CD4-positive, CD25-positive, alpha-beta regulatory T cell (primary cell): ENCODE results near the gene CGREF1. TPM values are rescaled to one million over a fixed set of nuclear protein-coding genes. Genes with fewer than 3 reads are reported as not detected.

Experiments
- ATAC-seq, 2 donors: fragments of 150-1000 bp; cut with Tn5 transposase; one replicate each; pipeline ENCODE4 v1.10.0; 2021; ENCODE audit warnings: low read depth in 2 of 2, moderate number of reproducible peaks in 2 of 2, moderate library complexity in 1 of 2
- DNase-seq, 3 donors: peaks; one replicate each; pipeline versions ENCODE4 v3.0.0 to v3.0.0-alpha.2; 2012 to 2022; ENCODE audit warnings: mixed read lengths in 1 of 3
- H3K27ac ChIP-seq: one replicate; pipeline ENCODE4 v1.7.0; 2013; ENCODE audit warnings: mild to moderate bottlenecking, low read length; ENCODE audit not compliant: insufficient read depth, poor library complexity, severe bottlenecking
- H3K27me3 ChIP-seq: one replicate; pipeline ENCODE4 v1.7.0; 2013; ENCODE audit warnings: low read length; ENCODE audit not compliant: control insufficient read depth, insufficient read depth
- H3K36me3 ChIP-seq: one replicate; pipeline ENCODE4 v1.7.0; 2013; ENCODE audit warnings: mild to moderate bottlenecking, low read length, moderate library complexity; ENCODE audit not compliant: control insufficient read depth, insufficient read depth
- H3K4me1 ChIP-seq: 2 replicates; pipeline ENCODE4 v1.7.0; 2013; ENCODE audit warnings: mild to moderate bottlenecking, low read length; ENCODE audit not compliant: insufficient read depth, control insufficient read depth, poor library complexity, severe bottlenecking
- H3K4me3 ChIP-seq: one replicate; pipeline ENCODE4 v1.7.0; 2013; ENCODE audit warnings: low read depth, mild to moderate bottlenecking, low read length, moderate library complexity
- H3K9me3 ChIP-seq, 2 experiments: 1 replicate in 1 of 2; 2 replicates in 1 of 2; pipeline ENCODE4 v1.7.0; 2013; ENCODE audit warnings: low read length in 2 of 2, mild to moderate bottlenecking in 1 of 2, moderate library complexity in 1 of 2; ENCODE audit not compliant: control insufficient read depth in 2 of 2
- H3K27ac Mint-ChIP-seq, 3 donors: one replicate each; pipeline ENCODE4 v1.8.0; 2020 to 2022; ENCODE audit warnings: mild to moderate bottlenecking in 3 of 3, mixed read lengths in 3 of 3, moderate library complexity in 2 of 3
- H3K27me3 Mint-ChIP-seq: one replicate; pipeline ENCODE4 v1.8.0; 2022; ENCODE audit warnings: mild to moderate bottlenecking, mixed read lengths
- H3K36me3 Mint-ChIP-seq: one replicate; pipeline ENCODE4 v1.8.0; 2020; ENCODE audit warnings: mixed read lengths
- H3K4me1 Mint-ChIP-seq, 4 donors: one replicate each; pipeline ENCODE4 v1.8.0; 2020 to 2022; ENCODE audit warnings: mixed read lengths in 4 of 4, mild to moderate bottlenecking in 1 of 4
- H3K4me3 Mint-ChIP-seq, 4 donors: one replicate each; pipeline ENCODE4 v1.8.0; 2020 to 2022; ENCODE audit warnings: mild to moderate bottlenecking in 4 of 4, mixed read lengths in 4 of 4, moderate library complexity in 3 of 4
- H3K9me3 Mint-ChIP-seq, 7 donors: one replicate each; pipeline ENCODE4 v1.8.0; 2020 to 2022; ENCODE audit warnings: mixed read lengths in 7 of 7, mild to moderate bottlenecking in 3 of 7, moderate library complexity in 2 of 7
- polyA plus RNA-seq, 4 donors: library from polyadenylated mRNA; unstranded; fragments of 300-500 nt; fragmentation: Illumina TruSeq; gene quantifications; one replicate each; pipeline ENCODE4 v1.2.3, GENCODE V29; 2021
- total RNA-seq: library from RNA; stranded (reverse); gene quantifications from one replicate; pipeline ENCODE4 v1.2.3, GENCODE V29; 2022

The CGREF1 gene
- total and polyA plus RNA-seq, 5 donors from 2014 or later: 0.20 TPM; not detected in 4

GRCh38 chr2:27094353-27094984 is 24.5 kb downstream of the CGREF1 start:
- Mint-ChIP-seq H3K9me3 (no peaks in the 10 kb centered on the region), H3K36me3 (peaks cover 5% of the 10 kb centered on the region), H3K27ac (peak overlapping the region in 1 of 3 donors; percentile 25), H3K27me3 (no peaks in the 10 kb centered on the region), H3K4me3 (peak overlapping the region in 1 of 4 donors; percentile 71), H3K4me1 (peaks cover 0 to 19% (median 9%) of the 10 kb centered on the region in 4 donors)
- Histone ChIP-seq H3K27me3 (no peaks in the 10 kb centered on the region), H3K36me3 (no peaks in the 10 kb centered on the region), H3K4me3 (no peak overlapping the region), H3K9me3 (no peaks in the 10 kb centered on the region), H3K4me1 (peaks cover 6% of the 10 kb centered on the region), H3K27ac (no peak overlapping the region)
- ATAC-seq (no peak), DNase-seq (no peak)

DNA sequence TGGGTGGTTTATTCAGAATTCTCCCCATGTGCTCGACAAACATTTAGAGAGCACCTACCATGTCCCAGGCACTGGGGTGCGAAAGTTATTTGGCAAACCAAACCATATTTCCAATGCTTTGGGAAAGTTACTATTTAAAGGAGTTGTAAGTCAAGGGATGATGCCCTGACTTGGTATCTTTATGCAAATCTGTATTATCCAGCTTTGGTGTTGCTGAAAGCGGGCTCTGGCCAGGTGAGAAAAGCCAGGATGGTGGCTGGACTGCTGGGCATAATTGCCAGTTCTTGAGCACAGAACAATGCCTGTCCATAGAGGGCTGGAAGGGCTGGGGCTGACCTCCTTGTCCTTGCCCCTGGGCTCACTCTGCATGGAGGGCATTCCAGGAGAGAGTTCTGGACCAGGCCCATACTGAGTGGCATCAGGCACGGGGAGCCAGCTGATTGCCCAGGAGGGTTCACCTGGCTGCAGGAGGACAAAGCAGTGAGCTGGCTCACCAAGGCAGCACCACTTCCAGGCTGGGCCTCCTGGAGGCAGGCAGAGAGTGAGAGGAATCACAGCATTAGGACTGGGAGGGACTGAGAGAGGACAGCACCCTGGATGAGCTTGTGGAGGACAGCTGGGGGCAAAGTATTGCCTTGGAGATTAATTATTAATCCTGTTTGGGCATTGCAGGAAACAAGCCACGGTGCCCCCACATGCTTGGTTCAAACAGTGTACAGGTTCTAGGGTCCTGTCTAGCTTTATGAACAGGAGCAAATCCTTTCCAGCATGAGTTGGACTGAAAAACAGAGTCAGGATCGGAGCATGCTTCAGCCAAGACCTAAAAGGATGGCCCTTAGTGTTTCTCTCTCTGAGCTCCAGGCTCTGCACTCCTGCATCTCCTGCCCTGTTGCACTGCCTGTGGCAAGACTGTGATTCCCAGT is 25.2 kb downstream of the CGREF1 start:
- H3K4me3 ChIP-seq: no peak overlapping the region
- H3K27me3 ChIP-seq: no peaks in the 10 kb centered on the region
- peaks cover under 1% of the 10 kb centered on the region for H3K36me3 Mint-ChIP-seq
- H3K27ac Mint-ChIP-seq: no peak overlapping the region
- no peaks in the 10 kb centered on the region for H3K27me3 Mint-ChIP-seq
- H3K9me3 Mint-ChIP-seq: no peaks in the 10 kb centered on the region
- peak overlapping the region in 1 of 4 donors; percentile 71 for H3K4me3 Mint-ChIP-seq
- no peaks in the 10 kb centered on the region for H3K36me3 ChIP-seq
- DNase-seq (no peak), ATAC-seq (no peak)
- H3K27ac ChIP-seq: no peak overlapping the region
- peaks cover 6% of the 10 kb centered on the region for H3K4me1 ChIP-seq
- no peaks in the 10 kb centered on the region for H3K9me3 ChIP-seq
- peaks cover 0 to 16% (median 9%) of the 10 kb centered on the region in 4 donors for H3K4me1 Mint-ChIP-seq

- H3K36me3 Mint-ChIP-seq: no peaks in the 10 kb centered on the region
- H3K27ac Mint-ChIP-seq: no peak overlapping the region
- H3K4me3 ChIP-seq: no peak overlapping the region
- H3K27ac ChIP-seq: no peak overlapping the region
- H3K9me3 Mint-ChIP-seq: no peaks in the 10 kb centered on the region
- H3K27me3 ChIP-seq: no peaks in the 10 kb centered on the region
- peaks cover under 1 to 18% (median 8%) of the 10 kb centered on the region in 4 donors for H3K4me1 Mint-ChIP-seq
- peaks cover 6% of the 10 kb centered on the region for H3K4me1 ChIP-seq
- H3K9me3 ChIP-seq: no peaks in the 10 kb centered on the region
- ATAC-seq (no peak), DNase-seq (no peak)
- H3K27me3 Mint-ChIP-seq: no peaks in the 10 kb centered on the region
- no peaks in the 10 kb centered on the region for H3K36me3 ChIP-seq
- no peak overlapping the region for H3K4me3 Mint-ChIP-seq
Measured at GRCh38 chr2:27092696-27093429, 26.1 kb downstream of the CGREF1 start.

DNA sequence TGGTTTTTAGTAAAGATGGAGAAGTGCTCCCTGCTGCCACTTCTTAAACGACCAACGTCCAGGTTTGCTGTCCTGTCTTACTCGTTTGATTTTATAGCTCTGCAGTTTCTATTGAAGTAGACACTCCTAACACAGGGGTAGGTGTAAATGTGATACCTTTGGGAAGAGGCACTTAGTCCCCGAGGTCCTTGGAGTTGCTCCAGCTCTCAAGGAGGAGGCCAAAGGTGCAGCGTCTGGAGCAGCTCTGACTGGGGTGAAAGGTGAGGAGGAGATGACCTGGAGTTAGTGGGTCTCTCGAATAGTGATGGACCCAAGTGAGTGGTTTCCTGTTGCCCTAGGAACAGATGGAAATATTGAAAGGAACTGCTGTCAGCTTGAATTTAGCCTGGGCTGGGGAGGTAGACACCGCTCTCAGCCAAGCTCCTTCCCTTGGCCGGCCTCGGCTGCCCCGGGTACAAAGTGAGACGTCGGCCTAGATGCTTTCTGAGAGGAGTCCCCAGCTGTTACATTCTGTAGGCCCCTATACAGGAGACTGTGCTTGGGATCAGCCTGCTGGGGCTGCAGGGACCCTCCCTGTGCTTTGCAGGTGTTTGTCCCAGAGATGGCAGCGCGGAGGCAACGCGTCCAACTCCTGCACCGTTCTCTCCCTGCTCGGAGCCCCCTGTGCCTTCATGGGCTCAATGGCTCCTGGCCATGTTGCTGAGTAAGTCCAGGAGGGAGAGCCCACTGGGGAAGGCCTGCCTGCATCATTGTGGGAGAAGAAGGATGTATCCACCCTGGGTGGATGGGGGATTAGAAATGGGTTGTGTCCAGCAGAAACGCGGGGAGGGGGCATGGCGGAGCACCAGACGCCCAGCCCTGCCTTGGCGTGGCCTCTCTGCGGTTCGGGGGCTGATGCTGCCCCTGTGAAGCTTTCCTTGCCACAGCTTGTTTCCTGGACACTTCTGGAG is 26.9 kb downstream of the CGREF1 start:
- H3K4me3 ChIP-seq: no peak overlapping the region
- H3K4me1 Mint-ChIP-seq: peaks cover 3 to 26% (median 12%) of the 10 kb centered on the region in 4 donors
- H3K9me3 Mint-ChIP-seq: no peaks in the 10 kb centered on the region
- H3K36me3 ChIP-seq: no peaks in the 10 kb centered on the region
- no peaks in the 10 kb centered on the region for H3K36me3 Mint-ChIP-seq
- H3K4me3 Mint-ChIP-seq: no peak overlapping the region
- H3K9me3 ChIP-seq: no peaks in the 10 kb centered on the region
- no peak overlapping the region for H3K27ac Mint-ChIP-seq
- ATAC-seq (no peak), DNase-seq (no peak)
- H3K27ac ChIP-seq: no peak overlapping the region
- H3K4me1 ChIP-seq: peaks cover 11% of the 10 kb centered on the region
- H3K27me3 ChIP-seq: no peaks in the 10 kb centered on the region
- H3K27me3 Mint-ChIP-seq: no peaks in the 10 kb centered on the region

- Mint-ChIP-seq H3K27ac (no peak overlapping the region), H3K4me3 (peak overlapping the region in 1 of 4 donors; percentile 79), H3K9me3 (no peaks in the 10 kb centered on the region), H3K27me3 (no peaks in the 10 kb centered on the region), H3K4me1 (peaks cover 3 to 26% (median 9%) of the 10 kb centered on the region in 4 donors), H3K36me3 (no peaks in the 10 kb centered on the region)
- H3K36me3 ChIP-seq: no peaks in the 10 kb centered on the region
- no peaks in the 10 kb centered on the region for H3K9me3 ChIP-seq
- ATAC-seq (no peak), DNase-seq (no peak)
- no peak overlapping the region for H3K27ac ChIP-seq
- H3K27me3 ChIP-seq: no peaks in the 10 kb centered on the region
- H3K4me3 ChIP-seq: no peak overlapping the region
- H3K4me1 ChIP-seq: peaks cover 21% of the 10 kb centered on the region
Measured at GRCh38 chr2:27089111-27089954, 29.6 kb downstream of the CGREF1 start.

DNA sequence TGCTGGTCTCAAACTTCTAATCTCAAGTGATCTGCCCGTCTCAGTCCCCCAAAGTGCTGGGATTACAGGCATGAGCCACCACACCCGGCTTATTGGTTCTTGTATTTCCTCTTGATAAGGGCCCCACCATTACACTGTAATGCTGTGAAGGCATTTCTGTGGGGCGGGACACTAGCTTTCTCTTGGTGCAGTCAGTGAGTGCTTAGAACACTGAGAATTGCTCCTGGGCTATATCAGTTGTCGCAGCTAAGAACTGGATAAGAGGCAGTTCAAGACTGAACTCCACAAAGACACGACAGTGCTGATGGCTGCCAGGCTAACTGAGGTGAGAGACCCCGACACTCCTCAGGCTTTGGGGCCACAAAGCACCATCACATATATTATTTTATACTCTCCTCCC is 30.3 kb downstream of the CGREF1 start:
- Histone ChIP-seq H3K9me3 (no peaks in the 10 kb centered on the region), H3K27ac (no peak overlapping the region), H3K4me1 (peaks cover 21% of the 10 kb centered on the region), H3K27me3 (no peaks in the 10 kb centered on the region), H3K4me3 (no peak overlapping the region), H3K36me3 (no peaks in the 10 kb centered on the region)
- no peaks in the 10 kb centered on the region for H3K36me3 Mint-ChIP-seq
- H3K27me3 Mint-ChIP-seq: no peaks in the 10 kb centered on the region
- peaks cover 3 to 26% (median 9%) of the 10 kb centered on the region in 4 donors for H3K4me1 Mint-ChIP-seq
- ATAC-seq: no peak
- no peak for DNase-seq
- H3K4me3 Mint-ChIP-seq: peak overlapping the region in 3 of 4 donors; percentile 39 to 86 (median 79)
- peak overlapping the region in 1 of 3 donors; percentile 71 for H3K27ac Mint-ChIP-seq
- no peaks in the 10 kb centered on the region for H3K9me3 Mint-ChIP-seq
